Keratinocyte (primary cell): ENCODE results near the gene PLCL1. TPM values are rescaled to one million over a fixed set of nuclear protein-coding genes. Genes with fewer than 3 reads are reported as not detected.

Experiments used
- DNase-seq: peaks from one replicate; pipeline ENCODE4 v3.0.0-alpha.2; 2011; ENCODE audit warnings: low read depth, missing footprints, low spot score
- FAIRE-seq: peaks from 2 replicates; lab custom pipeline; 2011; peaks lifted over from hg19 to GRCh38; lab: Jason Lieb, UNC
- H2AFZ ChIP-seq: 2 replicates; pipeline ENCODE4 v1.6.0; 2012; ENCODE audit warnings: low read length, control low read depth, inconsistent platforms; ENCODE audit not compliant: control insufficient read depth
- H3K27ac ChIP-seq: 2 replicates; pipeline ENCODE4 v1.5.1; 2011; ENCODE audit warnings: low read length; ENCODE audit not compliant: control insufficient read depth, insufficient read depth
- H3K27me3 ChIP-seq: 3 replicates; pipeline ENCODE4 v1.6.0; 2011; ENCODE audit warnings: low read length; ENCODE audit not compliant: control insufficient read depth, insufficient read depth; ENCODE audit errors: extremely low read depth
- H3K36me3 ChIP-seq, 2 experiments: 2 replicates in 1 of 2; 3 replicates in 1 of 2; pipeline ENCODE4 v1.5.1; 2011; ENCODE audit warnings: low read length in 2 of 2, mild to moderate bottlenecking in 1 of 2; ENCODE audit not compliant: control insufficient read depth in 2 of 2, insufficient read depth in 2 of 2; ENCODE audit errors: extremely low read depth in 1 of 2
- H3K4me1 ChIP-seq: 3 replicates; pipeline ENCODE4 v1.5.1; 2011; ENCODE audit warnings: low read length; ENCODE audit not compliant: control insufficient read depth, insufficient read depth; ENCODE audit errors: extremely low read depth
- H3K4me2 ChIP-seq: 3 replicates; pipeline ENCODE4 v1.6.0; 2011; ENCODE audit warnings: low read depth, low read length; ENCODE audit not compliant: control insufficient read depth, insufficient read depth; ENCODE audit errors: extremely low read depth
- H3K4me3 ChIP-seq, 3 experiments: fragments of 200-600 bp in 1 of 3; sonication (generic) in 1 of 3; 2 replicates in 2 of 3; 3 replicates in 1 of 3; pipeline ENCODE4 v1.5.1; 2011 to 2016; ENCODE audit warnings: low read length in 3 of 3, mild to moderate bottlenecking in 3 of 3, control low read depth in 2 of 3, inconsistent platforms in 1 of 3, low read depth in 1 of 3, mixed read lengths in 1 of 3, mixed run types in 1 of 3, moderate library complexity in 1 of 3; ENCODE audit not compliant: control insufficient read depth in 2 of 3, insufficient read depth in 2 of 3; ENCODE audit errors: extremely low read depth in 1 of 3
- H3K79me2 ChIP-seq: 2 replicates; pipeline ENCODE4 v1.6.0; 2012; ENCODE audit warnings: low read length; ENCODE audit not compliant: control insufficient read depth, insufficient read depth
- H3K9ac ChIP-seq: 3 replicates; pipeline ENCODE4 v1.6.0; 2011; ENCODE audit warnings: low read length; ENCODE audit not compliant: control insufficient read depth, insufficient read depth; ENCODE audit errors: extremely low read depth
- H3K9me1 ChIP-seq: 3 replicates; pipeline ENCODE4 v1.6.0; 2011; ENCODE audit warnings: low read length; ENCODE audit not compliant: control insufficient read depth, insufficient read depth; ENCODE audit errors: extremely low read depth
- H3K9me3 ChIP-seq: 2 replicates; pipeline ENCODE4 v1.5.1; 2012; ENCODE audit warnings: low read depth, low read length; ENCODE audit not compliant: control insufficient read depth
- H4K20me1 ChIP-seq: 3 replicates; pipeline ENCODE4 v1.6.0; 2011; ENCODE audit warnings: low read length; ENCODE audit not compliant: control insufficient read depth, insufficient read depth; ENCODE audit errors: extremely low read depth
- EZH2 ChIP-seq: IDR thresholded peaks from one replicate; pipeline ENCODE4 v1.6.1; 2012; ENCODE audit warnings: inconsistent platforms, mild to moderate bottlenecking, low read length, moderate library complexity
- dilution Hi-C: fragments of 300-500 bp; cut with MboI; formaldehyde crosslinking; loops from one replicate; pipeline ENCODE4 v1.7.0; 2020; ENCODE audit warnings: low sequenced_read_pairs; ENCODE audit not compliant: extremely low pct_ligation_motif_present
- polyA plus RNA-seq, 5 experiments: library from polyadenylated mRNA; depleted of rRNA in 3 of 5; stranded (reverse) in 3 of 5; stranded (forward) in 1 of 5; unstranded in 1 of 5; fragments of >200 nt; gene quantifications; 1 replicate in 1 of 5; 2 replicates in 3 of 5; 3 replicates in 1 of 5; pipeline versions ENCODE4 v1.2.1 to v1.2.3, GENCODE V29; 2011 to 2012; ENCODE audit warnings: missing spikeins in 2 of 5, low read depth in 1 of 5, low replicate concordance in 1 of 5
- TF ChIP-seq, protein P1 (sequence below), 3 experiments: IDR thresholded peaks in 1 of 3; conservative IDR thresholded peaks in 1 of 3; optimal IDR thresholded peaks in 1 of 3; 2 replicates in 2 of 3; 3 replicates in 1 of 3; pipeline versions ENCODE3 to v1.5.1; 2011; ENCODE audit warnings: low read length in 3 of 3, mild to moderate bottlenecking in 3 of 3, moderate library complexity in 2 of 3, control low read depth in 1 of 3, inconsistent platforms in 1 of 3; ENCODE audit not compliant: insufficient read depth in 2 of 3; ENCODE audit errors: extremely low read depth in 1 of 3

Gene PLCL1
- polyA plus RNA-seq, 1 donor (not counting 4 experiments of a cell fraction or from before 2014, with no cell fraction given): 0.01 TPM

DNA sequence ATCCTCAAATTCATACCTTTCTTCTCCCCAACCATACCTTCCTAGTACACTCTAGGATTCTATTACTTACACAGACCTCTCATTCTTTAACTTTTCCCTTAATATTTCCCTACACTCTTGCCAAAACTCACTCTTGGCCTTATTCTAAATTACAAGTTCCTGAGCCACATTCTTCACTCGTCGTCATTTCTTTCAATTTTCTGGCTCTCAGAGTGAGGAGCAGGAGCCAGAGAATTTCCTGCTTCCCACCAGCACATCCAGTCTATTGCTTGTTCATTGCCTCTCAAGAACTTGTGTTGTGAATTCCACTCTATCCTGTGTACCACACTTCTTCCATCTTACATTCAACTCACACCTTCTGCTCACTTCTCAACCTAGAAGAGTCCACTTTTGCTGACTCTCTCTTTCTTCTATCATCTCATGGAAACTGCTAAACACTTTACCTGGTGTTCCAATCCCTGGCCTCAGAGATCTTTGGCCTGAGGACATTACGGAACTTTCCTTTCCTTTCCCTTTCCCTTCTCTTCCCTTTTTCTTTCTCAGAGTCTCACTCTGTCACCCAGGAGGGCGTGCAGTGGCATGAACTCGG, 171.6 kb downstream of the PLCL1 start:
- H3K4me2 ChIP-seq: no peak overlapping the region
- H3K36me3 ChIP-seq: no peaks in the 10 kb centered on the region
- H4K20me1 ChIP-seq: no peaks in the 10 kb centered on the region
- dilution Hi-C loops: no loop called here
- H3K27me3 ChIP-seq: no peaks in the 10 kb centered on the region
- H3K9ac ChIP-seq: no peak overlapping the region
- FAIRE-seq (no peak), DNase-seq (no peak)
- no peaks in the 10 kb centered on the region for H3K79me2 ChIP-seq
- H3K4me1 ChIP-seq: no peaks in the 10 kb centered on the region
- H2AFZ ChIP-seq: no peak overlapping the region
- TF ChIP-seq, protein P1, sequence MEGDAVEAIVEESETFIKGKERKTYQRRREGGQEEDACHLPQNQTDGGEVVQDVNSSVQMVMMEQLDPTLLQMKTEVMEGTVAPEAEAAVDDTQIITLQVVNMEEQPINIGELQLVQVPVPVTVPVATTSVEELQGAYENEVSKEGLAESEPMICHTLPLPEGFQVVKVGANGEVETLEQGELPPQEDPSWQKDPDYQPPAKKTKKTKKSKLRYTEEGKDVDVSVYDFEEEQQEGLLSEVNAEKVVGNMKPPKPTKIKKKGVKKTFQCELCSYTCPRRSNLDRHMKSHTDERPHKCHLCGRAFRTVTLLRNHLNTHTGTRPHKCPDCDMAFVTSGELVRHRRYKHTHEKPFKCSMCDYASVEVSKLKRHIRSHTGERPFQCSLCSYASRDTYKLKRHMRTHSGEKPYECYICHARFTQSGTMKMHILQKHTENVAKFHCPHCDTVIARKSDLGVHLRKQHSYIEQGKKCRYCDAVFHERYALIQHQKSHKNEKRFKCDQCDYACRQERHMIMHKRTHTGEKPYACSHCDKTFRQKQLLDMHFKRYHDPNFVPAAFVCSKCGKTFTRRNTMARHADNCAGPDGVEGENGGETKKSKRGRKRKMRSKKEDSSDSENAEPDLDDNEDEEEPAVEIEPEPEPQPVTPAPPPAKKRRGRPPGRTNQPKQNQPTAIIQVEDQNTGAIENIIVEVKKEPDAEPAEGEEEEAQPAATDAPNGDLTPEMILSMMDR (optimal IDR thresholded peaks at IDR 0.05 in 1 of 3, IDR thresholded peaks at IDR 0.05 in 1 of 3, conservative IDR thresholded peaks at IDR 0.05 in 1 of 3; ENCODE audit: extremely low read depth in 1 of 3, insufficient read depth in 2 of 3, low read length in 3 of 3): no peak
- no peak for TF ChIP-seq EZH2
- H3K4me3 ChIP-seq: no peak overlapping the region
- H3K9me1 ChIP-seq: no peaks in the 10 kb centered on the region
- no peak overlapping the region for H3K27ac ChIP-seq
- no peaks in the 10 kb centered on the region for H3K9me3 ChIP-seq

- Histone ChIP-seq H3K4me1 (no peaks in the 10 kb centered on the region), H3K79me2 (no peaks in the 10 kb centered on the region), H3K27me3 (no peaks in the 10 kb centered on the region), H3K4me2 (no peak overlapping the region), H4K20me1 (no peaks in the 10 kb centered on the region), H2AFZ (no peak overlapping the region), H3K9me3 (no peaks in the 10 kb centered on the region), H3K36me3 (no peaks in the 10 kb centered on the region), H3K27ac (no peak overlapping the region), H3K9me1 (no peaks in the 10 kb centered on the region), H3K9ac (no peak overlapping the region), H3K4me3 (no peak overlapping the region)
- no peak for TF ChIP-seq EZH2
- TF ChIP-seq, protein P1 (optimal IDR thresholded peaks at IDR 0.05 in 1 of 3, IDR thresholded peaks at IDR 0.05 in 1 of 3, conservative IDR thresholded peaks at IDR 0.05 in 1 of 3; ENCODE audit: extremely low read depth in 1 of 3, insufficient read depth in 2 of 3, low read length in 3 of 3): no peak
- dilution Hi-C loops: no loop called here
- no peak for FAIRE-seq
- DNase-seq: no peak
These were observed 174.6 kb downstream of the PLCL1 start for GRCh38 chr2:197978971-197979370.
